NCI-H345 treated with DMSO at 0.1 percent for 48 hours (cell line): ENCODE measurements around the gene CYSLTR2.
"Not testable (repeated sequence)": the region's sequence is repeated elsewhere in the genome, so short reads cannot be mapped to it uniquely, and the experiment has no call there.

Source experiments
- DNase-seq: peaks from one replicate; lab custom pipeline; 2025; ENCODE audit not compliant: unreplicated experiment; lab: John Stamatoyannopoulos, UW

The CYSLTR2 gene

DNA sequence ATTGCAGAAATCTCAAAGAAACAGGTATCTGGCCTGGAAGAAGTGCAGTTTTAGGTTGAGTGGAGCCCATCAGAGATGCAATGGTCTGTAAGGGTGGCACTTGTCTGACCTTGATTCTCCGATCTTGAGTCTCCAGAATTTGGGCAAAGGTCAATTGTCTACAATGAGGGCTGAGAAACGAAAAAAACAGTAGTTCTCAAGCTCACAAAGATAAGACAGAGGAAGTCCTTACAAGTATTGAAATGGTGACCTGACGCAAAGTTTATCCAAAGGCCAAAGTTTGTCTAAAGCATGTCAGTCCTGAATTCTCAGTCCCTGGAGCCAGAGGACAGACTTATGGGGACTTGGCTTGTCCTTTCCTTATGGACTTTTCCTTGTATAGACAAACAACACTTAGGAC, 40.3 kb downstream of the CYSLTR2 start:
- DNase-seq: no peak

DNA sequence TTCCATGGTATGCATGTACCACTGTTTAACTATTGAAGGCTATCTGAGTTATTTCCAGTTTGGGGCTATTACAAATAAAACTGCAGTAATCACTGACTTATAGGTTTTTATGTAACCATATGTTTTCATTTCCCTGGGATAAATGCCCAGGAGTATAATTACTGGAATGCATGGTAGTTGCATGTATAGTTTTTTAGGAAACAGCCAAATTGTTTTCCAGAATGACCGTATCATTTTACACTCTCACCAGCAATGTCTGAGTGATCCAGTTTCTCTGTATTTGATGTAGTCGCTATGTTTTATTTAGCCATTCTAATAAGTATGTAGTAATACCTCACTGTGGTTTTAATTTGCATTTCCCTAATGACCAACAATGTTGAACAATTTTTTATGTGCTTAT, 42.0 kb downstream of the CYSLTR2 start:
- no peak for DNase-seq

DNA sequence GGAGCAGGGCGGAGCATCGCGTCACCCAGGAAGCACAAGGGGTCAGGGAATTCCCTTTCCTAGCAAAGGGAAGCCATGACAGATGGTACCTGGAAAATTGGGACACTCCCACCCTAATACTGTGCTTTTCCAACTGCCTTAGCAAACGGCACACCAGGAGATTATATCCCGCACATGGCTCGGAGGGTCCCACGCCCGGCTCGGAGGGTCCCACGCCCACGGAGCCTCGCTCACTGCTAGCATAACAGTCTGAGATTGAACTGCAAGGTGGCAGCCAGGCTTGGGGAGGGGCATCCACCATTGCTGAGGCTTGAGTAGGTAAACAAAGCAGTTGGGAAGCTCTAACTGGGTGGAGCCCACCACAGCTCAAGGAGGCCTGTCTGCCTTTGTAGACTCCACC, 42.9 kb downstream of the CYSLTR2 start:
- not testable (repeated sequence) for DNase-seq

DNA sequence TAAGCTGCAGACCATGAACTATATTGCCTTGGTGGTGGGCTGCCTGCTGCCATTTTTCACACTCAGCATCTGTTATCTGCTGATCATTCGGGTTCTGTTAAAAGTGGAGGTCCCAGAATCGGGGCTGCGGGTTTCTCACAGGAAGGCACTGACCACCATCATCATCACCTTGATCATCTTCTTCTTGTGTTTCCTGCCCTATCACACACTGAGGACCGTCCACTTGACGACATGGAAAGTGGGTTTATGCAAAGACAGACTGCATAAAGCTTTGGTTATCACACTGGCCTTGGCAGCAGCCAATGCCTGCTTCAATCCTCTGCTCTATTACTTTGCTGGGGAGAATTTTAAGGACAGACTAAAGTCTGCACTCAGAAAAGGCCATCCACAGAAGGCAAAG, 53.7 kb downstream of the CYSLTR2 start:
- no peak for DNase-seq

GRCh38 chr13:48708764-48709163, 55.0 kb downstream of the CYSLTR2 start:
- no peak for DNase-seq

- no peak for DNase-seq
Observed at GRCh38 chr13:48709213-48709612, 55.5 kb downstream of the CYSLTR2 start.

GRCh38 chr13:48710160-48710559, 56.4 kb downstream of the CYSLTR2 start:
- no peak for DNase-seq

DNA sequence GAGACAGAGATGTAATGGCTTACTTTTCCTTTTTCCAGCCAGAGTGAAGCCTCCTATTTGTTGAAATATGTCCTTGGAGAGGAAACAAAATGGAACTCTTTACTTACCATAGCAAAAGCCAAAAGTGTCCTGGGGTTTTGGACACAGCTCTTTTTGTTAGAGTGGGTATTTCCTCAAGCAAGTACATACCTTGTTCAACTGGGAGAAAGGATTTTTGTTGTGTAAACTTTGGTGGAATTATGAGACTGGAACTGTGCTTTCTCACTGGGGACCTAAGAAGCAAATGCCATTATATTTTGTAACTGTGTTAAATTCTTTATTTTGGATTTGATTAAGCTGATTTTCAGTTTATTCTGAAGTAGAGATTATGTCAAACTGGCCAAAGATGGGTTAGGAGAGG, 58.4 kb downstream of the CYSLTR2 start:
- DNase-seq: no peak

- DNase-seq: no peak
Observed at GRCh38 chr13:48715977-48716376, 62.2 kb downstream of the CYSLTR2 start.

DNA sequence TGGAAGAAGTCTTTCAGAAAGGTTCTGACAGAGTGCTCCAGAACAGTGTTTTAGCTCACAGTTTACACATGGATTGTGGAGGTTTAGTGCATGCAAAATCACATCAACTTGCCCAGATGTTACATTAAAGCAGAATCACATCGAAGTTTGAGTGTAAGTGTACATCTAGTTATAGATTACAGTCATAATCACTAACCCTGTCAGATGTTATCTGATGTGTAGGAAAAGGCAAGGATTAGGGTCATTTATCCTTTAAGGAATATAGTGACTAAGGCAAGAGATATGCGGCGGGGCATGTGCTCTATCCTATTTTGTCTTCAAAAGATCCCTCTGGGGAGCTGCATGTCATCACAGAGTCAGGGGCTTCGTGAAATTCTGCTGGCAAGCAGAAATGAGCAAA, 66.9 kb downstream of the CYSLTR2 start:
- no peak for DNase-seq

DNA sequence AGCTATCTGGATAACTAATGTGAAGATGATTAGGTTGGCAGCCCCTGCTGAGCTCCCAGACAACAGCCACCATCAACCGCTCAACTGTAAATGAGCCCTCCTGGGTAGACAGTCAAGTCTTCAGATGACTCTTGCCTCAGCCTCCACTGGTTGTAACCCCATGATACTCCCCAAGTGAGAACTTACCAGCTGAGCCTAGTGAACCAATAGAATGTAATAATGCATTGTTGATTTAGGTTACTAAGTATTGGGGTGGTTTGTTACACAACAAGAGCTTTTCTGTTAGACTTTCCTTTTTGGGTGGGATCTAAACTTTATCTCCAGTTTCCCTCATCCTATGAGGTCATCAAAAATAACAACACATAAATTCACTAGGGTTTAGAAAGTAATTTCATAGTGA, 69.4 kb downstream of the CYSLTR2 start:
- DNase-seq: no peak

GRCh38 chr13:48725271-48725670, 71.5 kb downstream of the CYSLTR2 start:
- no peak for DNase-seq

DNA sequence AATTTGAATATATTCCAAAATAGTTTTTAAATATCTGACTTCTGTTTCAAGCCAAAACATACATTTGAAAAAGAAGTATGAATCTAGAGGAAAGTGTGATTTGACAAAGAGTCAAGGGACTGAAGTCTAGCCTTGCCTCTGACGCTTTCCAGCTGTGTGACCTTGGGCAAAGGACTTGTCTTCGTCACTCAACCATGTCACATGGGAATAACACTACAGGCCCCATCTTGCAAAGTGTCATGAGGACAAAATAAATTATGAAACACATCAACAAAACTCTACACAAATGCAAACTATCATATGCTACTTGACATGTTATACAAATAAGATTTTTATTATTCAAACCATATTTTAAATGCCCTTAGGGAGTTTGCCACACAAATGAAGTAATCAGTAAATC, 73.0 kb downstream of the CYSLTR2 start:
- DNase-seq: no peak

GRCh38 chr13:48727241-48728011, 73.7 kb downstream of the CYSLTR2 start:
- no peak for DNase-seq

DNA sequence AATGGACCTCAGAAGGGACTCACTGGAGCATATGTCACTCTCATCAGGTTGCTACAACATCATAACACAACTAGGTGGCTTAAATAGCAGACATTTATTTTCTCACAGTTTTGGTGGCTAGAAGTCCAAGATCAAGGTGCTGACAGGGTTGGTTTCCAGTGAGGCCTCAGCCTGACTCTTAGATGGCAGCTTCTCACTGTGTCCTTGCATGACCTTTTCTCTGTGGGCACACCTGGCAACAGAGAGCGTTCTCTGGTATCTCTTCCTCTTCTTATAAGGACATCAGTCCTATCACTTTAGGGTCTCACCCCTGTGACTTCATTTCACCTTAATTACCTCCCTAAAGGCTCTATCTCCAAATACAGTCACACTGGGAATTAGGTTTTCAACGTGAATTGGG, 74.5 kb downstream of the CYSLTR2 start:
- DNase-seq: no peak

GRCh38 chr13:48728876-48729275, 75.1 kb downstream of the CYSLTR2 start:
- no peak for DNase-seq

DNA sequence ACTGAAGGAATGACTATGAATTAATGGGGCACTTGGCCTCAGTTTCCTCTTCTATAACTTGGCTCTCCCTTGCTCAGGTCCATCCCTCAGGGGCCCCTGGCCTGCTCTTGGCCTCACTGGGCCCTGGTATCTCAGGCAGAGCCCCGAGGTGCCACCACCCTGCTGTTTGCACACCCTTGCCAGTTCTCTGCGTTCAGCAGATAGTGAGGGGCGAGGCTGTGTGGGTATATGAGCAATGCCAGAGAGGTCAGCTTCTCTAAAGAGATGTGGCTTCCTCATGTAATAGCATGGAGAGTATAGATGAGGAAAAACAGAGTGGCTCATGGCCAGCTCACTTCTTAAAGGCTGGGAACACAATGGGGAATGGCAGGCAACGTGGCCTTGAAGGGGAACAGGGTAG, 76.1 kb downstream of the CYSLTR2 start:
- no peak for DNase-seq

DNA sequence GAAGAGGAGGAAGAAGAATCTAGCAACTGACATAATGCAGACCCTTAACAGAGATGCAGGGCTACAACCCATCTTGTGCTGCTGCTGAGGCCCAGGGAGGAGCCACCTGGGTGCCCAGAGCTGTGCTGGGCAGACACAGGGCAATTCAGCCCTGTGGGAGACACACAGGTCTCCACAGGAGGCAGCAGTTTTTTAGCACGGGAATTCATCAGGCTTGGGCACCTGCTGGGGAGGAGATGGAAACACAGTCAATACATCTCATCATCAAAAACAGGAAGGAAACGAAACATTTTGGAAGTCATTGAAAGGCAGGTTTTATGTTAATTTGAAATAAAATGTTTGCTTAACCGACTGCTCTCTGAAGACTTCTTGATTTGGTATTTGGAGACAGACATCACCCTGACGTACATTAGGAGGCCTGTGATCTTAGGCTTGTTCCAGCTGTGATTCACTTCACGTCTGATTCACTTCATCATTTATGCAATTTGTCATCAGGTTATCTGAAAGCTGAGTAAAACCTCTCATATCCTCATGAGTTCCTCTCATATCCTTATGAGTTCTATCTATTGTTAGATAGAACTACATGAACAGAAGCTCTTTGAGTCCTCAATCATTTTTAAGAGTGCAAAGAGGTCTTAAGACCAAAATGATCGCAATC, 77.4 kb downstream of the CYSLTR2 start:
- DNase-seq: no peak

- DNase-seq: no peak
Observed at GRCh38 chr13:48731957-48732569, 78.3 kb downstream of the CYSLTR2 start.

- DNase-seq: no peak
Observed at GRCh38 chr13:48733739-48734335, 80.1 kb downstream of the CYSLTR2 start.

GRCh38 chr13:48735571-48735970, 81.8 kb downstream of the CYSLTR2 start:
- DNase-seq: no peak

DNA sequence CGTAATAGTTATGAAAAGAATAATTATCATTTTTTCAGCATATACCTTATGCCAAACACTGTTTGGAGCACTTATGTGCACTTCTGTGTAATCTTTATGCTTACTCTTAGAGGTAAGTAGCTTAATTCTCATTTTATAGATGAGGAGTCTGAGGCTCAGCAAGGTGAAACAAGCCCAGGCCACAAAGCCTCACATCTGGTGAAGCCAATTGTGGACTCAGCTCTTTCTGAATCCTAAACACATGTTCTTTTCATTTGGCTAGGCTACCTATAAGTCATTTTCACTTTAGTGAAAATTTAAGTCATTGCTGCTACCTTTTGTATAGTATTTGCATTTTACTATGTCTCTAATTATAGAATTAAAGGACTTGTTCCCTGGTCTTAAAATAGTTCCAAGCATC, 84.0 kb downstream of the CYSLTR2 start:
- no peak for DNase-seq
